HG03064 (cell line): ENCODE results near the gene MYO1F.
"Not testable (repeated sequence)": the region's sequence is repeated elsewhere in the genome, so short reads cannot be mapped to it uniquely, and the experiment has no call there.

ENCODE experiments used
- ATAC-seq: cut with Tn5 transposase; IDR thresholded peaks from one replicate; pipeline ENCODE4 v1.9.1; 2021; ENCODE audit warnings: low read depth; ENCODE audit not compliant: unreplicated experiment

The MYO1F gene

DNA sequence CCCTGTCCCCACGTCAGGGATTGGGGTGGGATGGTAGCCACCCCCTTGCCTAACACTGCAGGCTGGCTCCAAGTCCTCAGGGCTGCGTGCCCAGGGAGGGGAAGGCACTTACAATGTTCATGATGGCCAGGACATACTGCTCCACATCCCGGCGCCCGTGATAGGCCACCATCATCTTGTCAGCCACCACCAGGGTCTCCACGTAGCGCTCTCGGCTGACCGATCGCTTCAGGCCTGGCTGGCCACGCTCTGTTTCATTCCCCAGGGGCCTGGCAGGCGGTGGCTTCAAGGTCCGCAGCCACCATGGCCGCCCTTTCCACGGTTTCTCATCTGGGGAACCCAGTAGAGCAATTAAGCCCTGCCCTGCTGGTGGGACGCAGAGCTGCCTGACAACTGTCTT, 23.6 kb upstream of the MYO1F start:
- ATAC-seq, result no peak

GRCh38 chr19:8600064-8600463, 22.8 kb upstream of the MYO1F start:
- no peak for ATAC-seq

DNA sequence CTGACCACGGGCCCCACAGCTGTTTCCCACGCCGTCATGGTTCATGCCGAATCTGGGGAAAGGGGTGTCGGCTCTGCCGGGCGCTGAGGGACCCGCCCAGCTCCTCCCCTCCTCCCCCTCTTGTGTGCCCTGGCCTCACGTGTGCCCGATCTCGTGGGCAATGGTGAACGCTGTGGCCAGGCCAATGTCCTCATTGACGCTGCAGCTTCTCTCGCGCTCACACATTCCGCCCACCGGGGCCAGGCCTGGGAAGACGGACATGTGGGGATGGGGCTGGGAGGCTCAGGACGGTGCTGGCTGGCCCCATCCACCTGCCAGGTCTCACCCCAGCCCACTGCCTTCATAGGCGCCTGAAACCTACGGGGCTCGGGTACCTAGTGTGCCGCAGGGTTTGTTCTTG, 18.9 kb upstream of the MYO1F start:
- no peak for ATAC-seq

DNA sequence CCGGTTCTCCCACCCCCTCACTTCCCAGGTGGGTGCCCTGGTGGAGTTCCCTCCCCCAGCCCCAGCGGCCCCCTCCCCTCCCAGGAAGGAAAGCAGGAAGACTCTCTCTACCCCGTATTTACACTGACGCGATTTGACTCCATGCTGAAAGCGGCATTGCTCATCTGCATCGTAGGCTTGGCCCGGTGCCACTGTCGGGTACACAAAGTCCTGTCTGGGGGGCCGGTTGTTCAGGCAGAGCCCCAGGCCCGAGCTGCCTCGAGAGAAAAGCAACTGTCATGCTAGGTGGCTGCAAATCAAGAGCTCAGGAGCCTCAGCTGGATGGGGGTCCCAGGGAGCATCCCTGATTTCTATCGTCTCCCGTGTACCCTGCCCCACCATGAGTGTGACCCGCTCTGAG, 18.4 kb upstream of the MYO1F start:
- ATAC-seq, result no peak

DNA sequence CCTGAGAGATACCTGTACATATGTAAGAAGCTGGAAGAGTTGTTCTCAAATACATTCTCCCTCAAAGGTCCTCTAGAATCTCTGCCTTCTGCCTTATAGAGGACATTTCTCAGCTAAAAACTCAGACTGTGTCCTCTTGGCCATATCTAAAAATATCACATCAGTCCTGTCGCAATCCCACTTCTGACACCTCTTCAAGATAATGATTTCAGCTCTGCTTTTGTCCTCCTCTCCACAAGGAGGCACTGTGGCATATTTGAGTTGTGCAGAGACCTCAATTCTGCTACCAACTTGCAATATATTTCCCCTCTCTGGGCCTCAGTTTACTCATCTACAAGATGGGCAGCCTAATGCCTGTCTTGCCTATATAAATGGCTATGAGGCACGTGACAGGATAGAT, 16.7 kb upstream of the MYO1F start:
- ATAC-seq, result no peak

- no peak for ATAC-seq
Measured at GRCh38 chr19:8592231-8593009, 15.2 kb upstream of the MYO1F start.

GRCh38 chr19:8589177-8589714, 12.0 kb upstream of the MYO1F start:
- ATAC-seq, result no peak

- ATAC-seq, result no peak
Measured at GRCh38 chr19:8585894-8586750, 8.9 kb upstream of the MYO1F start.

- no peak for ATAC-seq
Measured at GRCh38 chr19:8584965-8585893, 8.0 kb upstream of the MYO1F start.

GRCh38 chr19:8580710-8581281, 3.6 kb upstream of the MYO1F start:
- ATAC-seq, result no peak

- no peak for ATAC-seq
Measured at GRCh38 chr19:8578642-8579265, 1.5 kb upstream of the MYO1F start.

DNA sequence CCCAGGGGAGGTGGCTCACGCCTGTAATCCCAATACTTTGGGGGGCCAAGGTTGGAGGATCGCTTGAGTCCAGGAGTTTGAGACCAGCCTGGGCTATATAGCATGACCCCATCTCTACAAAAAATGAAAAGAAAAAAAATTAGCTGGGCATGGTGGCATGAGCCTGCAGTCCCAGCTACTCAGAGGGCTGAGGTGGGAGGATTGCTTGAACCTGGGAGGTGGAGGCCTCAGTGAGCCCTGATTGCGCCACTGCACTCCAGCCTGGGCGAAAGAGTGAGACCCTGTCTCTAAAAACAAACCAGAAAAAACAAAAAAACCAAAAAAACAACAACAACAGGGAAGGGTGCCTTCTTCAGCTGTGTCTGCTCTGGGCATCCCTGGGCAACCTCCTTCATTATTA, 499 bp upstream of the MYO1F start:
- no peak for ATAC-seq

DNA sequence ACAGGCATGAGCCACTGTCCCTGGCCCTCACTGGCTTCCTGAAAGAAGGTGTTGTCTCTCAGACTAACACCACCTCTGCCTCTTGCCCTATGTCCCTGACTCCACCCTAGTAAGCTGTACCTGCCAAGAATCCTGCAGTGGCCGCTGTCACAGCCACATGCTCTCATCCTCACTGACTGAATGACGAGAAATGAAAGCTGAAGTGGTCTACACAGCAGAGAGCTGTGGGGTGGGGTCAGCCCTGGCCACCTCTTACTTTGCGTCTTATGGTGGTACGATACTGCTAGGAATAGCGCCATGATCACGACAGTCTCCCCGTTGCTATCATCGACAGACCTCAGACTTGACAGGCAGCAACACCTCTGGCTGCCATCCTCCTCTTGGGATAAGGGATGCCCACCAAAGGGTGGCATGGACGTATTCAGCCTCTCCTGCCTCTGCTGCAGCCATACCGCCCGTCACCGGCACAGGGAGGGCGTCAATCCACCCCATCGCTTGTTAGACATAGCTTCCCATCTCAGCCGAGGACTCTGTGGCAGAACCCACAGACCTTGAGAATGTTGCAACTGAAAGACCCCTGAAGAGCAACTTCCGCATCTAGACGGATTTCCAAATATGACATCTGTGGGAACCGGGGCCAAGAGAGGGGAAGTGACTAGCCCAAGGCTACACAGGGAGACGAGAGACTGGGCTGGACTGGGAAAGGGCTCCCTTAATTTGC, 809 bp downstream of the MYO1F start:
- no peak for ATAC-seq

DNA sequence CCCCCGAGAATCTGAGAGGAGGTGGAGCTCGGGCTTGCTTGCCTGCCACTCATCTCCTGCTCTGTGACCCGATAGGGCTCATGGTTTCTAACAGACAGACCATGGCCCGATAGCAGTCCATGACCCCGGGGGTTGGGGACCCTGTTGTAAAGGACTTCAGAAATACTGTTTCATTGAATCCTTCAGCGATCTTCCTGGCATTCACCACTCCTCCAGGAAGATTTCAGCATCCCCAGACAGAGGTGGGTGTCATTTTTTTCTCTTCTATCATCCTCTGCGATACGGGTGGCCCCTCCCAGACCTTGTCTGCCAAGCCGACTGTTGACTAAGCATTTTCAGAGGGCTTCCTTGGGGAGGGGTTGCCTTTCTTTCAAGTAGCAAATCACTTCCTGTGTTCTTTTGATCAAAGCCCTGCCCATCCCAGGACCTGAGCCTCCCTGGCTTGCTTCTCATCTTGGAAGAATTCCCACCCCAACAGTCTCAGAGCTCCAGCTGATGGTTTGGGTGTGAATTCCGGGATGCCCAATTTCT, 1.7 kb downstream of the MYO1F start:
- no peak for ATAC-seq

DNA sequence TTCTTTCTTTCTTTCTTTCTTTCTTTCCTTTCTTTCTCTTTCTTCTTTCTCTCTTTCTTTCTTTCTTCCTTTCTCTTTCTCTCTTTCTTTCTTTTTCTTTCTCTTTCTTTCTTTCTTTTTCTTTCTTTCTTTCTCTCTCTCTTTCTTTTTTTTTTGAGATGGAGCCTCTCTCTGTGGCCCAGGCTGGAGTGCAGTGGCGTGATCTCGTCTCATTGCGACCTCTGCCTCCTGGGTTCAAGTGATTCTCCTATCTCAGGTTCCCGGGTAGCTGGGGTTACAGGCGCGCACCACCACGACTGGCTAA, 2.7 kb downstream of the MYO1F start:
- not testable (repeated sequence) for ATAC-seq

DNA sequence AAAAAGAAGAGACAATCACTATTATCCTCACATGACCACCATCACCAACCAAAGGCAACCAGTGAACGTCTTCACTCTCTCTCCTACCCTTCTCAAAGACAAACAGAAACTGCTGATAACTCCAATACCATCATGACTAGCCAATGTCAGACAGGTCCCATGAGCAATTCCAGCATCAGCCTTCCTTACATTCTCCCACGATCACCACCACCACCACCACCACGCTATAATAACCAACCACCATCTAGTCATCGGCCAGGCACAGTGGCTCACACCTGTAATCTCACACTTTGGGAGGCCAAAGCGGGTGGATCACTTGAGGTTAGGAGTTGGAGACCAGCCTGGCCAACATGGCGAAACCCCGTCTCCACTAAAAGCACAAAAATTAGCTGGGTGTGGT, 3.9 kb downstream of the MYO1F start:
- no peak for ATAC-seq

DNA sequence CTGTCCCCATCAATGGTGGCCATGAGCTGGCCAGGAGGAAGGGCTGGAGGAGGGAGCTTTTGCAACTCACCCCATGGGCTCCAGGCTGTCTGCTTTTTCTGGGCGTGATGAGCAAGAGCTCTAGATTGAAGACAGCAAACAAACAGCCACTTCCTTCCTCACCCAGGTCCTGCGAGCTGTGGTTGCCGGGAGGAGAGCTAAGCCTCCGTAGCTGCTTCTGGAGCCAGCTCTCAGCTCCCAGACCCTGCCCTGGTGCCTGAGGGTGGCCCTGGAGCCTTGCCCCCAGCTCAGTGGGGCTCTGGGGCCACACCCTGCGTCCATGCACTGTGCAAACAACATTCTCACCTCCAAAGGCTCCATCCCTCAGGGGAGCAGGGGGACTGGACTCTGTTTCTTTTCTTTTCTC, 6.2 kb downstream of the MYO1F start:
- ATAC-seq, result no peak

- no peak for ATAC-seq
Measured at GRCh38 chr19:8569066-8569771, 8.0 kb downstream of the MYO1F start.
